Lung microvascular endothelial cell (primary cell): Measurements from ENCODE around the gene FAM83E. TPM values are rescaled to one million over a fixed set of nuclear protein-coding genes. Genes with fewer than 3 reads are reported as not detected.
"Not testable (repeated sequence)": the region's sequence is repeated elsewhere in the genome, so short reads cannot be mapped to it uniquely, and the experiment has no call there.

ENCODE experiments used
- DNase-seq, 2 donors: peaks; one replicate each; pipeline versions ENCODE4 v3.0.0 to v3.0.0-alpha.2; 2010; ENCODE audit warnings: low read depth in 2 of 2
- total RNA-seq: library from RNA; depleted of rRNA; stranded (reverse); fragments of >200 nt; gene quantifications from 2 replicates; pipeline ENCODE4 v1.2.1, GENCODE V29; 2014

The FAM83E gene
- total RNA-seq, 1 donor from 2014 or later, result 0.40 TPM

DNA sequence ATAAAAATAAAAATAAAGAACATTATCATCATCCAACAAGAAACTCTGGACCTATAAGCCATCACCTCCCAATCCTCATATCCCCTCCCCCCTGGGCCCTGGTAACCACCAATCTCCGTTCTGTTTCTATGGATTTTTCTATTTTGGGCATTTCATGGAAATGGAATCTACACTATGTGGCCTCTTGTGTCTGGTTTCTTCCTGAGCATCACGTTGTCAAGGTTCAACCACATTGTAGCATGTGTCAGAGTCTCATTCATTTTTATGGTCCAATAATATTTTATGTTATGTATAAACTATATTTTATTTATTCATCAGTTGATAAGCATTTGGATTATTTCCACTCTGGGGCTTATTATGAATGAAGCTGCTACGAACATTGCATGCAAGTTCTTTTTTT is 36.0 kb downstream of the FAM83E start:
- no peak for DNase-seq

- not testable (repeated sequence) for DNase-seq
These were observed 37.0 kb downstream of the FAM83E start for GRCh38 chr19:48577908-48578307.

- no peak for DNase-seq
These were observed 38.8 kb downstream of the FAM83E start for GRCh38 chr19:48575931-48576622.

- no peak for DNase-seq
These were observed 41.7 kb downstream of the FAM83E start for GRCh38 chr19:48573163-48573505.

GRCh38 chr19:48571378-48572162 is 43.3 kb downstream of the FAM83E start:
- DNase-seq, result no peak

DNA sequence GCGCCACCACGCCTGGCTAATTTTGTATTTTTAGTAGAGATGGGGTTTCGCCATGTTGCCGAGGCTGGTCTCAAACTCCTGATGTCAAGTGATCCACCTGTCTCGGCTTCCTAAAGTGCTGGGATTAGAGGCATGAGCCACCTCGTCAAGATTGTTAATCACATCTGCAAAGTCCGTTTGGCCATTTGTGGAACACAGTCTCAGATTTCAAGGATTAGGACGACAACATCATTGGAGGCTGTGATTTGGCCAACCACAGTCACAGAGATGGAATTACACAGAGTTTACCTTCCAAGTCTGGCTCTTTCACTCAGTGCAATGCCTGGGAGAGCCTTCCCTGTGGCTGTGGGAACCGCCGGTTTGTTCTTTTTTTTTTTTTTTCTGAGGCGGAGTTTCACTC is 45.1 kb downstream of the FAM83E start:
- no peak for DNase-seq

- peak; percentile 54 to 79 for DNase-seq
These were observed 46.5 kb downstream of the FAM83E start for GRCh38 chr19:48568345-48568886.

DNA sequence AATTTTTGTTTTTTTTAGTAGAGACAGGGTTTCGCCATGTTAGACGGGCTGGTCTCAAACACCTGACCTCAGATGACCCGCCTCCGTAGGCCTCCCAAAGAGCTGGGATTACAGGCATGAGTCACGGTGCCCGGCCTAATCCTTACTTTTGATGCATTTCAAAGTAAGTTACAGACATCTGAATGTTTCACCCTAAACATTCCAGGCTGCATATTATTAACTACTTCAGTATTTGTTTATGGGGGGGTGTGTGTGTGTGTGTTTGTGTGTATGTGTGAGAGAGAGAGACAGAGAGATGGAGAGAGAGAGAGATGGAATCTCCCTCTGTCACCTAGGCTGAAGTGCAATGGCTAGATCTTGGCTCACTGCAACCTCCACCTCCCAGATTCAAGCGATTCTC is 49.8 kb downstream of the FAM83E start:
- no peak for DNase-seq

Other genes with a start within 250 kb of the FAM83E start
- gene KDELR1, start 223.5 kb downstream of the FAM83E start, total RNA-seq, result 34.9 and 37.0 TPM in 2 replicates
- gene GRIN2D, start 221.4 kb downstream of the FAM83E start, total RNA-seq, result 0.20 and 0.22 TPM in 2 replicates
- 10.0 and 14.5 TPM in 2 replicates for gene GRWD1, start 169.1 kb downstream of the FAM83E start, total RNA-seq
- gene KCNJ14, start 159.5 kb downstream of the FAM83E start, total RNA-seq, result under 0.01 and 0.20 TPM in 2 replicates
- gene CYTH2, start 145.7 kb downstream of the FAM83E start, total RNA-seq, result 40.1 and 43.1 TPM in 2 replicates
- under 0.01 TPM in 1 of 2 replicates, not detected in the other for gene LMTK3, start 103.2 kb downstream of the FAM83E start, total RNA-seq
- gene SULT2B1, start 62.9 kb downstream of the FAM83E start, total RNA-seq, result not detected in 2 replicates
- not detected in 2 replicates for gene SPACA4, start 8.3 kb downstream of the FAM83E start, total RNA-seq
- gene RPL18, start 4.1 kb upstream of the FAM83E start, total RNA-seq, result 2,223 and 2,324 TPM in 2 replicates
- 5.4 and 6.3 TPM in 2 replicates for gene SPHK2, start 4.4 kb upstream of the FAM83E start, total RNA-seq
- 0.87 and 3.4 TPM in 2 replicates for gene DBP, start 22.3 kb upstream of the FAM83E start, total RNA-seq
- gene CA11, start 31.1 kb upstream of the FAM83E start, total RNA-seq, result 3.1 and 8.1 TPM in 2 replicates
- gene NTN5, start 57.9 kb upstream of the FAM83E start, total RNA-seq, result not detected in 2 replicates
- not detected in 2 replicates for gene FUT2, start 80.9 kb upstream of the FAM83E start, total RNA-seq
- under 0.01 and 0.22 TPM in 2 replicates for gene MAMSTR, start 104.6 kb upstream of the FAM83E start, total RNA-seq
- gene RASIP1, start 125.5 kb upstream of the FAM83E start, total RNA-seq, result 51.4 and 74.0 TPM in 2 replicates
- 0.20 and 0.22 TPM in 2 replicates for gene IZUMO1, start 131.8 kb upstream of the FAM83E start, total RNA-seq
- 4.8 and 8.3 TPM in 2 replicates for gene FUT1, start 137.6 kb upstream of the FAM83E start, total RNA-seq
- under 0.01 TPM in 1 of 2 replicates, not detected in the other for gene FGF21, start 140.4 kb upstream of the FAM83E start, total RNA-seq
- gene BCAT2, start 196.0 kb upstream of the FAM83E start, total RNA-seq, result 26.2 and 28.3 TPM in 2 replicates
- gene HSD17B14, start 221.4 kb upstream of the FAM83E start, total RNA-seq, result 0.60 and 2.6 TPM in 2 replicates